ENCODE measurements around the gene SIDT2.

DNA sequence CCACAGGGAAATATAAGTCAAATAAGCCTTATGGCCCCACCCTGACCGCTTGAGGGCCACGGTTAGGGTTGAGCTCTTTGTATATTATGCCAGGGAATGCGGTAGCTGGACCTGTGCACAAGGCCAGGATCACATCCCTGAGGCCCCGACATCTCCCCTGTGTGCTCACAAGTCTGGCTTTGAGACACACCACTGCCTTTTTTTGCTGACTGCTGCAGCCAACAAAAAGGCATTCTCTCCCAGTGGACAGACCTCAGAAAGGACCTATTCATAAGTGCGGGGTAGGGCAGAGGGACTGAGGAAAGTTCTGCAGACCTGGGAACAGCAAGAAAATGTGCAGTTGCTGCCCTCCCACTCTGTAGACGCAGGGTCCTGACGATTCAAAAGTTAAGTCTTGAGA, 3.4 kb upstream of the SIDT2 start:
- TF ChIP-seq POLR2A (IDR thresholded peaks at IDR 0.05) (no peak), EP300 (IDR thresholded peaks at IDR 0.05) (no peak)
- TF ChIP-seq, protein P1, sequence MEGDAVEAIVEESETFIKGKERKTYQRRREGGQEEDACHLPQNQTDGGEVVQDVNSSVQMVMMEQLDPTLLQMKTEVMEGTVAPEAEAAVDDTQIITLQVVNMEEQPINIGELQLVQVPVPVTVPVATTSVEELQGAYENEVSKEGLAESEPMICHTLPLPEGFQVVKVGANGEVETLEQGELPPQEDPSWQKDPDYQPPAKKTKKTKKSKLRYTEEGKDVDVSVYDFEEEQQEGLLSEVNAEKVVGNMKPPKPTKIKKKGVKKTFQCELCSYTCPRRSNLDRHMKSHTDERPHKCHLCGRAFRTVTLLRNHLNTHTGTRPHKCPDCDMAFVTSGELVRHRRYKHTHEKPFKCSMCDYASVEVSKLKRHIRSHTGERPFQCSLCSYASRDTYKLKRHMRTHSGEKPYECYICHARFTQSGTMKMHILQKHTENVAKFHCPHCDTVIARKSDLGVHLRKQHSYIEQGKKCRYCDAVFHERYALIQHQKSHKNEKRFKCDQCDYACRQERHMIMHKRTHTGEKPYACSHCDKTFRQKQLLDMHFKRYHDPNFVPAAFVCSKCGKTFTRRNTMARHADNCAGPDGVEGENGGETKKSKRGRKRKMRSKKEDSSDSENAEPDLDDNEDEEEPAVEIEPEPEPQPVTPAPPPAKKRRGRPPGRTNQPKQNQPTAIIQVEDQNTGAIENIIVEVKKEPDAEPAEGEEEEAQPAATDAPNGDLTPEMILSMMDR (IDR thresholded peaks at IDR 0.05) = no peak

Data from gastroesophageal sphincter (tissue), 3 donors.